Putamen (tissue), 1 donor: Measurements from ENCODE around the gene GRPEL1.
"Not testable (repeated sequence)": the region's sequence is repeated elsewhere in the genome, so short reads cannot be mapped to it uniquely, and the experiment has no call there.

ENCODE experiments used
- DNase-seq: peaks from one replicate; pipeline ENCODE4 v3.0.0-alpha.2; 2016; ENCODE audit warnings: low spot score

The GRPEL1 gene

GRCh38 chr4:7067452-7068278 lies at the start of gene GRPEL1:
GRPEL1 (minus strand) TSS chr4:7068064; CDS start chr4:7068032, 32 bp downstream.
- peak; percentile 100 for DNase-seq

GRCh38 chr4:7116705-7117104 lies 48.8 kb upstream of the GRPEL1 start:
- DNase-seq: no peak

- no peak for DNase-seq
Measured at GRCh38 chr4:7115557-7116340, 47.9 kb upstream of the GRPEL1 start.

GRCh38 chr4:7112656-7113055 lies 44.8 kb upstream of the GRPEL1 start:
- no peak for DNase-seq

- DNase-seq: no peak
Measured at GRCh38 chr4:7111441-7111840, 43.6 kb upstream of the GRPEL1 start.

- no peak for DNase-seq
Measured at GRCh38 chr4:7110546-7110945, 42.7 kb upstream of the GRPEL1 start.

GRCh38 chr4:7109169-7109568 lies 41.3 kb upstream of the GRPEL1 start:
- no peak for DNase-seq

- no peak for DNase-seq
Measured at GRCh38 chr4:7108660-7109059, 40.8 kb upstream of the GRPEL1 start.

GRCh38 chr4:7108046-7108625 lies 40.3 kb upstream of the GRPEL1 start:
- no peak for DNase-seq

- no peak for DNase-seq
Measured at GRCh38 chr4:7107166-7107905, 39.5 kb upstream of the GRPEL1 start.

GRCh38 chr4:7105276-7105675 lies 37.4 kb upstream of the GRPEL1 start:
- DNase-seq: no peak

GRCh38 chr4:7104366-7105031 lies 36.6 kb upstream of the GRPEL1 start:
- DNase-seq: no peak

GRCh38 chr4:7103607-7104365 lies 35.9 kb upstream of the GRPEL1 start:
- DNase-seq: peak; percentile 81

GRCh38 chr4:7103031-7103606 lies 35.3 kb upstream of the GRPEL1 start:
- DNase-seq: peak; percentile 90

- not testable (repeated sequence) for DNase-seq
Measured at GRCh38 chr4:7102516-7102909, 34.6 kb upstream of the GRPEL1 start.

GRCh38 chr4:7101692-7102515 lies 34.0 kb upstream of the GRPEL1 start:
- DNase-seq: peak; percentile 78

- DNase-seq: no peak
Measured at GRCh38 chr4:7096236-7096635, 28.4 kb upstream of the GRPEL1 start.

GRCh38 chr4:7095611-7096155 lies 27.8 kb upstream of the GRPEL1 start:
- DNase-seq: no peak

- no peak for DNase-seq
Measured at GRCh38 chr4:7094916-7095315, 27.1 kb upstream of the GRPEL1 start.
